Middle frontal gyrus (tissue), 1 donor: ENCODE measurements around the gene RASGRF2.
"Not testable (repeated sequence)": the region's sequence is repeated elsewhere in the genome, so short reads cannot be mapped to it uniquely, and the experiment has no call there.

Source experiments
- DNase-seq: peaks from one replicate; pipeline ENCODE4 v3.0.0-alpha.2; 2015; ENCODE audit warnings: low spot score; ENCODE audit errors: extremely low spot score

The RASGRF2 gene

GRCh38 chr5:81020478-81021167, 60.5 kb downstream of the RASGRF2 start:
- DNase-seq, result no peak

- DNase-seq, result no peak
Observed at GRCh38 chr5:81021486-81021885, 61.3 kb downstream of the RASGRF2 start.

DNA sequence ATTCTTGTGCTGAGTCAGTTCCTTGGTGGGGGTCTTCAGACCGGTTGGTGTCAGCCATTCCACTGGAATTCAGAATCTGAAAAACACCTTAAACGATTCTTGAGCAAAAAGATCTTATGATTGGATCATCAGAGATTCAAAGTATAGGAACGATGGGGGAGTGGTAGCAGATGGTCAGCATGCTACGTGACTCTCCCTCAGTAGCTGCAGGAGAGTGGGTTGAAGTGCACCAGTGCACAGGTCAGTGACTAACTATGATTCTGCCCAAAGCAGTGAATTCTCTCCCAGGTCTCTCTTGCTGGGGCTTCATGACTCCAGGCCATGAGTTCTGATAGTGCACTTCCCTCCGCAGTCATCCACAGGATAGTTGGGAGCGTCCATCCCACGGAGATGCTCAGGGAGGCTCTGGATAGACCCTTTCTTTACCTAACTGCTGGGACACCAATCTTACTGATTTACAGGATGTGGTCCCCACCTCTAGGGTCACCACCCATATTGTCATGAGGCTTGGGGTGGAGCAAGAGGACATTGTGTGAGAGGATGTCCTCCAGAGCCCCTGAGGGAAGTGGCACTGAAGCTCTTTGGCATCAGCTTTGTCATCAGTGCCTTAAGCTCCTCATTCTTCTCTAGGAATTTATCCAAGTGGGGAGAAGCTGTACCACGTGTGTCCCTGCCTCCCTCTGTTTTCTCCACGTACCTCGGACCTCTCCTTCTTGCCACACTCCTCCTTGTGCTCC, 62.0 kb downstream of the RASGRF2 start:
- no peak for DNase-seq

DNA sequence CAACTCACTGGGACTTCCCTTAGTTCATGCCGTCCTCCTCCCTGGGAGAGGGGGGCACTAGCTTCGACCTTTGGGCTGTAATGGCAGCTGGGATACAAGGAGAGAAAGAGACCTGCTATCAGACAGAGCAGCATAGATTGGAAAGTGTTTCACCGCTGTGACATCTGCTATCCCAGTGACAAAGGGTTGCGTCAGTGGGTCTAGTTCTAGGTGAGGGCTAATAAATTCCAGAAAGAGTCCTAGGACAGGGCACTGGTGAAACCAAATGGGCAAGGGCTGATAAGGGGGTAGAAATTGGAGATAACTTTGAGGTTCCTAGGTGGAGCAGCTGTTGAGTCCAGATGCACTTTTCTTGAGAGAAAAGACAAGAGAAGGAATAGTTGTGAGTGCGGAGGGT, 62.5 kb downstream of the RASGRF2 start:
- DNase-seq, result no peak

DNA sequence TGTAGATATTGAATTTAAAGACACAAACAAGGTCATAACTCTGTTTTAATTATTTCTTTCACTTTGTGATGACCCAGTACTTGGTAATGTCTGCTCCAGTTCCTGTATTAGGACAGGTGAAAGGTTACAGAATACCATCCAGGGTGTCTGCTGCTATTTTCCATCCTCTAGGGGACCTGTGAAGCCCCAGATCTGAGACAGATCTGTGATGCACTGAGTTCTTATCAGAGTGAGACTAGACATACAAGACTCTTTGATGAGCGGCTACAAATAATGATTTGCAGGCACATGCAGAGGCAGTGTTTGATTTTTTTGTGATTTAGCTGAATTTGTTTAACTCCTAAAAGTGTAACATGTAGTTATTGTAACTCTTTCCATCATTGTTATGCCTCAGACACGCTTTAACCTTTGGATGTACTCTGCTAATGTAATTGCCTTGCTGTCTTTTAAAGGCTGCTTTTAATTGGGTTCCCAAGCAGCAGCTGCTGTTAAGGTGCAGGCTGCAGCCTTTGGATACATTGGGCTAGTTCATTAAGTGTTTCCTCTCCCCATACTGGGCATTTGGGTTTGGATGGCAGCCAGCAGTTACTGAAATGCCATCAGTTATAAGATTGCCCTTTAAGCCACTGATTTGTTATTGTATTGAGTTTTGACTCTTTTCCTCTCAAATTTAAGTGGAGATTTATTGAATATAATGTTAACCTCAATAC, 63.3 kb downstream of the RASGRF2 start:
- no peak for DNase-seq

DNA sequence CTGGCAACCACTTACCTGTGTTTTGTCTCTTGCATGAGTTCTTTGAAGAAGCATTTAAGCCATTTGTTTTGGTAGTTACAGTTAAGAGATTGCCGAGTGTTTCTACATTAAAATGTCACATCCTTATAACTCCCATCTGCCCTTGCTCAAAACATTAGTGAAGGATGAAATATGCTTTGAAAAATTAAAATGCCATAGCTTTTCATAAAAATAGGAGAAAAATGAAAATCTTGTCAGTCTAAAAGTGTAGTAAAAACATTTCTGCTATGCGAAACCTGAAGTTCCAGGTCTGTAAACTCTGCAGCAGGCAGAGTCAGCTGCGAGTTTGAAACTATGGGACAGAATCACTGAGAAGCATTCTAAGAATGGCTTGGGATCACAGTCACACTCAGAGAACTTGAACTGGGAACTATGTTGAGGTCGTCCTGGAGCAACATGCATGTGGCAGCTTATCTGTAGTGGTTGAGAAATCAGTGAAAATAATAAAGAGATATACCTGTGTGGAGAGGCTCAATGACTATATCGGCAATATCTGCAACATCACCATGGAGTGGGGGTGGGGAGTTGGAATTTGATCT, 67.4 kb downstream of the RASGRF2 start:
- DNase-seq, result no peak

DNA sequence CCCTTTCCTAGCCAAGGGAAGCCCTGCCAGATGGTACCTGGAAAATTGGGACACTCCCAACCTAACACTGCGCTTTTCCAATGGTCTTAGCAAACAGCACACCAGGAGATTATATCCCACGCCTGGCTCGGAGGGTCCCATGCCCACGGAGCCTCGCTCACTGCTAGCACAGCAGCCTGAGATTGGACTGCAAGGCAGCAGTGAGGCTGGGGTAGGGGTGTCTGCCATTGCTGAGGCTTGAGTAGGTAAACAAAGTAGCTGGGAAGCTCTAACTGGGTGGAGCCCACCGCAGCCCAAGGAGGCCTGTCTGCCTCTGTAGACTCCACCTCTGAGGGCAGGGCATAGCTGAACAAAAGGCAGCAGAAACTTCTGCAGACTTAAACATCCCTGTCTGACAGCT, 68.7 kb downstream of the RASGRF2 start:
- DNase-seq, result not testable (repeated sequence)

DNA sequence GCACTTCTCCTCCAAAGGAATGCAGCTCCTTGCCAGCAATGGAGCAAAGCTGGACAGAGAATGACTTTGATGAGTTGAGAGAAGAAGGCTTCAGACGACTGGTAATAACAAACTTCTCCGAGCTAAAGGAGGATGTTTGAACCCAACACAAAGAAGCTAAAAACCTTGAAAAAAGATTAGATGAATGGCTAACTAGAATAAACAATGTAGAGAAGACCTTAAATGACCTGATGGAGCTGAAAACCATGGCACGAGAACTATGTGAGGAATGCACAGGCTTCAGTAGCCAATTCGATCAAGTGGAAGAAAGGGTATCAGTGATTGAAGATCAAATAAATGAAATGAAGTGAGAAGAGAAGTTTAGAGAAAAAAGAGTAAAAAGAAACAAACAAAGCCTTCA, 69.6 kb downstream of the RASGRF2 start:
- DNase-seq, result not testable (repeated sequence)

GRCh38 chr5:81030236-81031034, 70.3 kb downstream of the RASGRF2 start:
- DNase-seq, result not testable (repeated sequence)

DNA sequence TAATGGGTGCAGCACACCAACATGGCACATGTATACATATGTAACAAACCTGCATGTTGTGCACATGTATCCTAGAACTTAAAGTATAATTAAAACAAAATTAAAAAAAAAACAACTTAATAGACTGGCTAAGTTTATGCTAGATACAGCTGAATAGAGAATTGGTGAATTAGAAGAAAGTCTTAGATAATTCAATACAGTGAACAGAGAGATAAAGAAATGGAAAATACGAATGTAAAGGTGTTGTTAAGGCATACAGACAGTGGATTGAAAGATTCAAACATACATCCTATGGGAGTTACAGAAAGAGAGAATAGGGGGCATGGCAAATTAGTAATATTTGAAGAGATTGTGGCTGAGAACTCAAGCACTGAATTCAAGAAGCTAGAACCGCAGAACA, 75.4 kb downstream of the RASGRF2 start:
- no peak for DNase-seq

GRCh38 chr5:81038495-81038894, 78.3 kb downstream of the RASGRF2 start:
- no peak for DNase-seq

GRCh38 chr5:81044868-81045267, 84.7 kb downstream of the RASGRF2 start:
- DNase-seq, result no peak

GRCh38 chr5:81045389-81045807, 85.2 kb downstream of the RASGRF2 start:
- DNase-seq, result no peak

DNA sequence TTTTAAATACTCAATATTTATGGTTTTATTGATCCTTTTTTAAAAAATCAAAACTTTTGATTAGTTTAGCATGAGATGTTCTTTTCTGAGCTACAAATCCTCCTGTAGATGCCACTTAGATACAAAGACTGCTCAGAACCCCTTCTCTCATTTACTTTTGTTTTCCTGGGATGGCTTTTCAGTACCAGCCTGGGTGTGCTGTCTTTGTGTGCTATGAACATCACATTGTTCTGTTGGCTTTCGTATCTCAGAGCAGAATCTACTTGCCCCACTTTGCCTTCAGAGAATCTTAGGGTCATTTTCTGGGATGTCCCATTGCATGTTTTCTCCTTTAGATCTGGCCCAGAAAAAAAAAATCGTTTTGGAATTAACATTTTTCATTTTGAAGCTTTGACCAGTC, 85.9 kb downstream of the RASGRF2 start:
- DNase-seq, result no peak

GRCh38 chr5:81052325-81052724, 92.2 kb downstream of the RASGRF2 start:
- DNase-seq, result no peak

GRCh38 chr5:81053282-81053681, 93.1 kb downstream of the RASGRF2 start:
- not testable (repeated sequence) for DNase-seq

- no peak for DNase-seq
Observed at GRCh38 chr5:81058121-81058520, 98.0 kb downstream of the RASGRF2 start.

GRCh38 chr5:81065492-81065891, 105.3 kb downstream of the RASGRF2 start:
- peak; percentile 1 for DNase-seq

- DNase-seq, result peak; percentile 1
Observed at GRCh38 chr5:81066102-81066501, 105.9 kb downstream of the RASGRF2 start.

- no peak for DNase-seq
Observed at GRCh38 chr5:81067406-81067805, 107.2 kb downstream of the RASGRF2 start.

DNA sequence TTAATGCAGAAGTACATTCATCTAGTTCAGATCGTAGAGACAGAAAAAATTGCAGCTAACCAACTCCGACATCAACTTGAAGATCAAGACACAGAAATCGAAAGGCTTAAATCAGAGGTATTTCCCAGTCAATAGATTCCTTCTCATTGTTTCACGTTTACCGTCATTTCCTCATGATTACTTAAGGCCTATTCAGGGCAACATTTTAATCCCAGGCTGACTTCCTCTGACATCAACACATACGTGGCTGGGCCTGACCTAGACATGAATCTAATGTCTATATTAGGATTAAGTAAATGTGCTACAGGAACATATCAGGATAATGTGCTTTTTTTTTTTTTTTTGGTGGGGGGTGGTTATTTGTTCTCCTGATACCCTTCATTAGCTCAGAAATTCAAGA, 107.9 kb downstream of the RASGRF2 start:
- DNase-seq, result peak; percentile 0
